Measurements from ENCODE around the gene VAMP5.

DNA sequence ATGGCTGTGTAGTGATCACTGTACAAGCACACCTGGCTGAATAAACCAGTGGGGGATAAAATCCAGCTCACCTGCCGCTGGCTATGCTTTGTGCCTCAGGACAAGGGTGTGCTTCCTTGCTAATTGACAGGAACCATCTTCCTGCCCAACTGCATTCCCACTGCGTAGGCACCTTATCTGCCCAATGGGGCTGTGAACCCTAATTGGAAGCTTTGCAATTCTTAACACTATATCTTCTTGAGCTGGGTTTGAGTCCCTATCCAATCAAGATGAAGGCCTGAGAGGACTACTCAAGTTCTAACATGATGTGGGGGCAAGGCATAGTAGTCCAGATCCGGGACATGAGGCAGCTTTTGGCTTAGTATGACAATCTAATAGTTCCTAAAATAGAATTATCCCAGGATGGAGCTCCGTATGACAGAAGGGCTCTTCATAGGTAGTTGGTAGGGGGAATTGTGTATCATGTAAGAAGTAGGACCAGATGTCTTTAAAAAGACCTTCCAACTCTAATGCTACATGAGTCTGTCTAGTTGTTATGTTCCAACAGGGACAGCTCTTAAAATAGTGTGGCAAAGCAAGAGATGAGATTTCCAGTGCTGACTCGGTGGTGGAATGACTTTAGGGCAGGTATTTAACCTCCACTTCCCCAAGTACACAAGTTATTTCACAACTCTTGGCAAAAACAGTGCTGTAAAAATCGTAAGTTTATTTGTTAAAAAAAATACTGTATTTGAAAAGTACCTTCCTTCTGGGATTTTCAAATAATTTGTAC is 20.5 kb downstream of the VAMP5 start:
- no peak for TF ChIP-seq POLR2AphosphoS5 (IDR thresholded peaks at IDR 0.05; ENCODE audit: low read depth, low read length)
- TF ChIP-seq EZH2 (IDR thresholded peaks at IDR 0.05) = no peak
- TF ChIP-seq, protein P1, sequence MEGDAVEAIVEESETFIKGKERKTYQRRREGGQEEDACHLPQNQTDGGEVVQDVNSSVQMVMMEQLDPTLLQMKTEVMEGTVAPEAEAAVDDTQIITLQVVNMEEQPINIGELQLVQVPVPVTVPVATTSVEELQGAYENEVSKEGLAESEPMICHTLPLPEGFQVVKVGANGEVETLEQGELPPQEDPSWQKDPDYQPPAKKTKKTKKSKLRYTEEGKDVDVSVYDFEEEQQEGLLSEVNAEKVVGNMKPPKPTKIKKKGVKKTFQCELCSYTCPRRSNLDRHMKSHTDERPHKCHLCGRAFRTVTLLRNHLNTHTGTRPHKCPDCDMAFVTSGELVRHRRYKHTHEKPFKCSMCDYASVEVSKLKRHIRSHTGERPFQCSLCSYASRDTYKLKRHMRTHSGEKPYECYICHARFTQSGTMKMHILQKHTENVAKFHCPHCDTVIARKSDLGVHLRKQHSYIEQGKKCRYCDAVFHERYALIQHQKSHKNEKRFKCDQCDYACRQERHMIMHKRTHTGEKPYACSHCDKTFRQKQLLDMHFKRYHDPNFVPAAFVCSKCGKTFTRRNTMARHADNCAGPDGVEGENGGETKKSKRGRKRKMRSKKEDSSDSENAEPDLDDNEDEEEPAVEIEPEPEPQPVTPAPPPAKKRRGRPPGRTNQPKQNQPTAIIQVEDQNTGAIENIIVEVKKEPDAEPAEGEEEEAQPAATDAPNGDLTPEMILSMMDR (IDR thresholded peaks at IDR 0.05 in 2 of 3, conservative IDR thresholded peaks at IDR 0.05 in 1 of 3; ENCODE audit: borderline replicate concordance in 1 of 3, insufficient read depth in 1 of 3, low read depth in 2 of 3, low read length in 2 of 3) = no peak

Measured in HCT116 (cell line).